IMR-90 (cell line): ENCODE data around the gene ATP11A. TPM values are rescaled to one million over a fixed set of nuclear protein-coding genes. Genes with fewer than 3 reads are reported as not detected.

Source experiments
- ATAC-seq: fragments of 200-7000 bp; cut with Tn5 transposase; 2 replicates; pipeline ENCODE4 v1.9.1; 2020; ENCODE audit warnings: low read depth, mild to moderate bottlenecking, moderate library complexity
- BruUV-seq: library from RNA; stranded (reverse); fragments of 400-500 nt; replicated peaks from 2 replicates; lab custom pipeline; 2021; lab: Mats Ljungman, UMichigan
- CTCF ChIA-PET: fragments of 300-600 bp; formaldehyde crosslinking; extraction: SDS; loops from one replicate; lab custom pipeline; 2021; ENCODE audit warnings: antibody characterized with exemption; lab: Yijun Ruan, JAX
- POLR2A ChIA-PET: fragments of 300-600 bp; sonication (Branson Sonifier 250); formaldehyde crosslinking; loops from one replicate; lab custom pipeline; 2022; ENCODE audit warnings: antibody characterized with exemption; ENCODE audit not compliant: unreplicated experiment; lab: Charles Lee
- DNase-seq: peaks from one replicate; pipeline ENCODE4 v3.0.0; 2013
- H2AFZ ChIP-seq: replicated peaks from 2 replicates; pipeline ENCODE3; 2013; ENCODE audit warnings: low read length, mild to moderate bottlenecking; ENCODE audit not compliant: poor library complexity
- H2AK5ac ChIP-seq: 2 replicates; pipeline ENCODE4 v1.6.1; 2013; ENCODE audit warnings: low read depth, low read length, inconsistent platforms
- H2AK9ac ChIP-seq: replicated peaks from 2 replicates; pipeline ENCODE3; 2013; ENCODE audit warnings: mild to moderate bottlenecking, low read depth, low read length, moderate library complexity; ENCODE audit not compliant: poor library complexity
- H2BK120ac ChIP-seq: 2 replicates; pipeline ENCODE4 v1.6.1; 2013; ENCODE audit warnings: low read depth, low read length, inconsistent platforms
- H2BK15ac ChIP-seq: 3 replicates; pipeline ENCODE4 v1.6.1; 2013; ENCODE audit warnings: low read depth, low read length, inconsistent platforms
- H2BK20ac ChIP-seq: 2 replicates; pipeline ENCODE4 v1.6.1; 2013; ENCODE audit warnings: low read depth, mild to moderate bottlenecking, inconsistent platforms, low read length, moderate library complexity
- H2BK5ac ChIP-seq: 2 replicates; pipeline ENCODE4 v1.6.1; 2013; ENCODE audit warnings: mild to moderate bottlenecking, low read depth, low read length, inconsistent platforms; ENCODE audit not compliant: poor library complexity, severe bottlenecking
- H3K14ac ChIP-seq: replicated peaks from 2 replicates; pipeline ENCODE4 v1.6.1; 2013; ENCODE audit warnings: low read depth, low read length, inconsistent platforms
- H3K18ac ChIP-seq: 2 replicates; pipeline ENCODE4 v1.6.1; 2013; ENCODE audit warnings: low read depth, low read length, control low read depth
- H3K23ac ChIP-seq: 2 replicates; pipeline ENCODE4 v1.6.1; 2013; ENCODE audit warnings: low read depth, low read length, inconsistent platforms
- H3K27ac ChIP-seq: 2 replicates; pipeline ENCODE4 v1.5.1; 2013; ENCODE audit warnings: mild to moderate bottlenecking, control low read depth, low read length; ENCODE audit not compliant: insufficient read depth
- H3K27me3 ChIP-seq: 2 replicates; pipeline ENCODE4 v1.6.1; 2013; ENCODE audit warnings: low read length; ENCODE audit not compliant: control insufficient read depth, insufficient read depth
- H3K36me3 ChIP-seq: 2 replicates; pipeline ENCODE4 v1.6.1; 2013; ENCODE audit warnings: low read length, mixed read lengths; ENCODE audit not compliant: control insufficient read depth, insufficient read depth
- H3K4ac ChIP-seq: 2 replicates; pipeline ENCODE4 v1.6.1; 2013; ENCODE audit warnings: low read depth, low read length, inconsistent platforms
- H3K4me1 ChIP-seq: 2 replicates; pipeline ENCODE4 v1.6.1; 2013; ENCODE audit warnings: low read length, mixed read lengths; ENCODE audit not compliant: control insufficient read depth, insufficient read depth
- H3K4me2 ChIP-seq: 2 replicates; pipeline ENCODE4 v1.6.1; 2013; ENCODE audit warnings: low read depth, mild to moderate bottlenecking, control low read depth, low read length, moderate library complexity
- H3K4me3 ChIP-seq: 2 replicates; pipeline ENCODE4 v1.5.1; 2013; ENCODE audit warnings: low read depth, mild to moderate bottlenecking, control low read depth, low read length, moderate library complexity; ENCODE audit not compliant: insufficient read depth
- H3K56ac ChIP-seq: 2 replicates; pipeline ENCODE4 v1.6.1; 2013; ENCODE audit warnings: low read length, inconsistent platforms; ENCODE audit not compliant: insufficient read depth; ENCODE audit errors: extremely low read depth
- H3K79me1 ChIP-seq, 2 experiments: 2 replicates each; pipeline ENCODE4 v1.6.1; 2013; ENCODE audit warnings: low read length in 2 of 2, inconsistent platforms in 1 of 2, low read depth in 1 of 2
- H3K9ac ChIP-seq: 2 replicates; pipeline ENCODE4 v1.6.1; 2013; ENCODE audit warnings: low read depth, low read length, control low read depth
- H3K9me1 ChIP-seq: 2 replicates; pipeline ENCODE4 v1.6.1; 2013; ENCODE audit warnings: low read length, inconsistent platforms; ENCODE audit not compliant: insufficient read depth
- H3K9me3 ChIP-seq: 2 replicates; pipeline ENCODE4 v1.6.1; 2013; ENCODE audit warnings: low read length; ENCODE audit not compliant: control insufficient read depth, insufficient read depth
- H4K20me1 ChIP-seq: 2 replicates; pipeline ENCODE4 v1.6.1; 2013; ENCODE audit warnings: low read length, inconsistent platforms; ENCODE audit not compliant: insufficient read depth
- H4K5ac ChIP-seq: 2 replicates; pipeline ENCODE4 v1.6.1; 2013; ENCODE audit warnings: mild to moderate bottlenecking, low read depth, low read length, control low read depth
- H4K8ac ChIP-seq, 2 experiments: 2 replicates each; pipeline ENCODE4 v1.6.1; 2013; ENCODE audit warnings: low read depth in 2 of 2, low read length in 2 of 2, control low read depth in 1 of 2, inconsistent platforms in 1 of 2
- H4K91ac ChIP-seq: 2 replicates; pipeline ENCODE4 v1.6.1; 2013; ENCODE audit warnings: low read depth, low read length, inconsistent platforms; ENCODE audit not compliant: insufficient read depth
- BHLHE40 ChIP-seq: fragments of 150-350 bp; IDR thresholded peaks from 2 replicates; pipeline ENCODE4 v1.6.1; 2016; ENCODE audit warnings: mild to moderate bottlenecking, low read depth, low read length
- CEBPB ChIP-seq: IDR thresholded peaks from 2 replicates; pipeline ENCODE4 v1.6.1; 2012; ENCODE audit warnings: low read depth, low read length, improper control_type of control experiment
- CHD1 ChIP-seq: IDR thresholded peaks from 2 replicates; pipeline ENCODE4 v1.6.1; 2012; ENCODE audit warnings: low read depth, low read length, improper control_type of control experiment
- MAFK ChIP-seq: IDR thresholded peaks from 2 replicates; pipeline ENCODE4 v1.6.1; 2012; ENCODE audit warnings: low read depth, low read length, improper control_type of control experiment
- MXI1 ChIP-seq: IDR thresholded peaks from 2 replicates; pipeline ENCODE4 v1.6.1; 2012; ENCODE audit warnings: low read depth, mild to moderate bottlenecking, low read length, moderate library complexity, borderline replicate concordance
- NFE2L2 ChIP-seq: fragments of 150-350 bp; IDR thresholded peaks from 2 replicates; pipeline ENCODE4 v1.6.1; 2016; ENCODE audit warnings: low read depth, mild to moderate bottlenecking, low read length
- RAD21 ChIP-seq: IDR thresholded peaks from 2 replicates; pipeline ENCODE4 v1.6.1; 2012; ENCODE audit warnings: low read length, improper control_type of control experiment
- RCOR1 ChIP-seq: IDR thresholded peaks from 2 replicates; pipeline ENCODE4 v1.6.1; 2012; ENCODE audit warnings: mild to moderate bottlenecking, low read length, improper control_type of control experiment; ENCODE audit not compliant: insufficient replicate concordance
- WGBS, 2 experiments: methylation state at CpG; one replicate each; pipeline versions ENCODE4 v1.1.5 to v1.1.7; 2013; ENCODE audit warnings: missing lambda C conversion rate in 2 of 2; ENCODE audit not compliant: insufficient read length in 1 of 2; ENCODE audit errors: extremely low coverage in 2 of 2; 5-methylcytosine and 5-hydroxymethylcytosine counted together
- dilution Hi-C: fragments of 300-500 bp; cut with HindIII; formaldehyde crosslinking; loops from one replicate; pipeline ENCODE4 v1.14.3; 2018; ENCODE audit warnings: low sequenced_read_pairs; ENCODE audit not compliant: unreplicated experiment
- in situ Hi-C: fragments of 300-500 bp; cut with MboI; formaldehyde crosslinking; loops from 3 replicates; pipeline ENCODE4 v1.14.3; 2019; ENCODE audit warnings: low sequenced_read_pairs, inconsistent platforms, mixed read lengths
- intact Hi-C: fragments of 100-400 bp; cut with micrococcal nuclease; formaldehyde crosslinking; loops from 2 replicates; pipeline ENCODE4 v1.10.0; 2022
- polyA plus RNA-seq, 3 experiments: library from polyadenylated mRNA; depleted of rRNA; stranded (reverse); fragments of >200 nt; gene quantifications; 2 replicates each; pipeline ENCODE4 v1.2.3, GENCODE V29; 2012; ENCODE audit warnings: low replicate concordance in 1 of 3
- total RNA-seq: library from RNA; depleted of rRNA; stranded (reverse); fragments of >200 nt; gene quantifications from 2 replicates; pipeline ENCODE4 v1.2.3, GENCODE V29; 2012
- TF ChIP-seq, protein P1 (sequence below): fragments of 150-350 bp; IDR thresholded peaks from 2 replicates; pipeline ENCODE4 v1.6.1; 2016; ENCODE audit warnings: low read depth, mild to moderate bottlenecking, low read length, moderate library complexity, borderline replicate concordance
- TF ChIP-seq, protein P2 (sequence below): conservative IDR thresholded peaks from 2 replicates; pipeline ENCODE4 v1.5.1; 2012; ENCODE audit warnings: mild to moderate bottlenecking, low read depth, low read length, improper control_type of control experiment
- TF ChIP-seq, protein P3 (sequence below): fragments of 150-350 bp; IDR thresholded peaks from 2 replicates; pipeline ENCODE4 v1.6.1; 2017; ENCODE audit warnings: mild to moderate bottlenecking, antibody characterized with exemption, low read length, low read depth

The ATP11A gene
- total and polyA plus RNA-seq, 2 of the 4 experiments (the other 2 are of a cell fraction), result 8.4 to 12.0 TPM

DNA sequence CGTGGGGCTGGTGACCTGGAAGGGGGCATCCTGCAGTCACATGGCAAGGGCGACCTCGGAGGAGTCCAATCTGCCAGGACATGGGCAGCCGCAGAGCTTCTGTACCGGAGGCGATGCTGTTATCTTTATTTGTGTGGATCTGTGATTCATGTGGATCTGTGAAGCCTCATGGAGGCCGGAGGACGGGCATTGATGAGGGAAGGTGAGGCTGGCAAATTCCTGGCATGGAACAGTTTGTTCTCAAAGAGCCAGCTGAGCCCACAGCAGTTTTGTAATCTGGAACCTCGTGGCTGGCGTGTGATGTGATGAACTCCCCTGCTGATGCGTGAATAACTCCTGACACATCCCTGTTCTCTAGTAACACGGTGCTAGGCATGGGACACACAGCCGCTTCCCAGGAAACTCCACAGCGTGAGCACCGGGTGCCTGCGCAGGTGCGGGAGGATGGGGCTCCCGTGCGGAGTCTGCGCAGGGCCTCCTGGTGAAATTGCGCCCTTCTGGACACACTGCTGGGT is 40.4 kb downstream of the ATP11A start:
- Histone ChIP-seq H3K36me3 (no peaks in the 10 kb centered on the region), H4K20me1 (peaks cover 18% of the 10 kb centered on the region; the same call in 1 of the 2 replicates), H2BK20ac (no peak overlapping the region), H3K27ac (no peak overlapping the region), H2AFZ (no peak overlapping the region), H3K4me1 (peaks cover 10% of the 10 kb centered on the region), H3K4ac (no peak overlapping the region), H3K9me3 (no peaks in the 10 kb centered on the region), H3K18ac (no peak overlapping the region), H3K9ac (no peak overlapping the region), H2BK5ac (no peak overlapping the region), H2BK120ac (no peak overlapping the region), H4K5ac (no peak overlapping the region), H3K23ac (no peak overlapping the region), H3K4me2 (no peak overlapping the region), H4K91ac (no peak overlapping the region), H3K27me3 (no peaks in the 10 kb centered on the region), H3K14ac (no peak overlapping the region), H4K8ac (no peak overlapping the region), H3K4me3 (no peak overlapping the region), H2BK15ac (no peak overlapping the region), H3K9me1 (peaks cover 10% of the 10 kb centered on the region), H2AK5ac (no peak overlapping the region), H3K56ac (no peak overlapping the region), H2AK9ac (no peak overlapping the region), H3K79me1 (peaks cover 18 to 19% of the 10 kb centered on the region in 2 experiments)
- TF ChIP-seq NFE2L2, result no peak
- no peak for TF ChIP-seq RCOR1
- TF ChIP-seq, protein P1, sequence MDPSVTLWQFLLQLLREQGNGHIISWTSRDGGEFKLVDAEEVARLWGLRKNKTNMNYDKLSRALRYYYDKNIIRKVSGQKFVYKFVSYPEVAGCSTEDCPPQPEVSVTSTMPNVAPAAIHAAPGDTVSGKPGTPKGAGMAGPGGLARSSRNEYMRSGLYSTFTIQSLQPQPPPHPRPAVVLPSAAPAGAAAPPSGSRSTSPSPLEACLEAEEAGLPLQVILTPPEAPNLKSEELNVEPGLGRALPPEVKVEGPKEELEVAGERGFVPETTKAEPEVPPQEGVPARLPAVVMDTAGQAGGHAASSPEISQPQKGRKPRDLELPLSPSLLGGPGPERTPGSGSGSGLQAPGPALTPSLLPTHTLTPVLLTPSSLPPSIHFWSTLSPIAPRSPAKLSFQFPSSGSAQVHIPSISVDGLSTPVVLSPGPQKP, result no peak
- no peak for TF ChIP-seq BHLHE40
- TF ChIP-seq, protein P2, sequence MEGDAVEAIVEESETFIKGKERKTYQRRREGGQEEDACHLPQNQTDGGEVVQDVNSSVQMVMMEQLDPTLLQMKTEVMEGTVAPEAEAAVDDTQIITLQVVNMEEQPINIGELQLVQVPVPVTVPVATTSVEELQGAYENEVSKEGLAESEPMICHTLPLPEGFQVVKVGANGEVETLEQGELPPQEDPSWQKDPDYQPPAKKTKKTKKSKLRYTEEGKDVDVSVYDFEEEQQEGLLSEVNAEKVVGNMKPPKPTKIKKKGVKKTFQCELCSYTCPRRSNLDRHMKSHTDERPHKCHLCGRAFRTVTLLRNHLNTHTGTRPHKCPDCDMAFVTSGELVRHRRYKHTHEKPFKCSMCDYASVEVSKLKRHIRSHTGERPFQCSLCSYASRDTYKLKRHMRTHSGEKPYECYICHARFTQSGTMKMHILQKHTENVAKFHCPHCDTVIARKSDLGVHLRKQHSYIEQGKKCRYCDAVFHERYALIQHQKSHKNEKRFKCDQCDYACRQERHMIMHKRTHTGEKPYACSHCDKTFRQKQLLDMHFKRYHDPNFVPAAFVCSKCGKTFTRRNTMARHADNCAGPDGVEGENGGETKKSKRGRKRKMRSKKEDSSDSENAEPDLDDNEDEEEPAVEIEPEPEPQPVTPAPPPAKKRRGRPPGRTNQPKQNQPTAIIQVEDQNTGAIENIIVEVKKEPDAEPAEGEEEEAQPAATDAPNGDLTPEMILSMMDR, result no peak
- no peak for TF ChIP-seq MAFK
- TF ChIP-seq CHD1, result no peak
- TF ChIP-seq CEBPB, result no peak
- TF ChIP-seq MXI1, result no peak
- TF ChIP-seq RAD21, result no peak
- TF ChIP-seq, protein P3, sequence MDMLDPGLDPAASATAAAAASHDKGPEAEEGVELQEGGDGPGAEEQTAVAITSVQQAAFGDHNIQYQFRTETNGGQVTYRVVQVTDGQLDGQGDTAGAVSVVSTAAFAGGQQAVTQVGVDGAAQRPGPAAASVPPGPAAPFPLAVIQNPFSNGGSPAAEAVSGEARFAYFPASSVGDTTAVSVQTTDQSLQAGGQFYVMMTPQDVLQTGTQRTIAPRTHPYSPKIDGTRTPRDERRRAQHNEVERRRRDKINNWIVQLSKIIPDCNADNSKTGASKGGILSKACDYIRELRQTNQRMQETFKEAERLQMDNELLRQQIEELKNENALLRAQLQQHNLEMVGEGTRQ, result no peak
- BruUV-seq, result no TSS peak
- DNase-seq (no peak), ATAC-seq (no peak)
- in situ Hi-C loops, result no loop called here
- intact Hi-C loops, result no loop called here
- WGBS, 2 experiments, result 92% methylated on average over 7 of the region's 21 CpGs; no CpG with 5 or more reads in 1 of the 2 experiments
- POLR2A ChIA-PET, result no interaction called here
- dilution Hi-C loops, result no loop called here
- CTCF ChIA-PET, result no interaction called here
